ENCODE data around the gene C6orf132.
"Not testable (repeated sequence)": the region's sequence is repeated elsewhere in the genome, so short reads cannot be mapped to it uniquely, and the experiment has no call there.

Gene C6orf132

GRCh38 chr6:42162384-42162783, 20.0 kb upstream of the C6orf132 start:
- DNase-seq = no peak

GRCh38 chr6:42159431-42160024, 17.1 kb upstream of the C6orf132 start:
- DNase-seq = no peak

GRCh38 chr6:42158631-42159030, 16.2 kb upstream of the C6orf132 start:
- no peak for DNase-seq

- no peak for DNase-seq
These were observed 15.6 kb upstream of the C6orf132 start for GRCh38 chr6:42158011-42158410.

GRCh38 chr6:42156638-42157037, 14.2 kb upstream of the C6orf132 start:
- no peak for DNase-seq

- DNase-seq = no peak
These were observed 12.9 kb upstream of the C6orf132 start for GRCh38 chr6:42155293-42155692.

GRCh38 chr6:42154461-42155209, 12.2 kb upstream of the C6orf132 start:
- no peak for DNase-seq

- DNase-seq = no peak
These were observed 11.5 kb upstream of the C6orf132 start for GRCh38 chr6:42153921-42154320.

- not testable (repeated sequence) for DNase-seq
These were observed 10.3 kb upstream of the C6orf132 start for GRCh38 chr6:42152528-42153213.

- DNase-seq = no peak
These were observed 9.6 kb upstream of the C6orf132 start for GRCh38 chr6:42152024-42152423.

GRCh38 chr6:42150254-42150653, 7.8 kb upstream of the C6orf132 start:
- no peak for DNase-seq

GRCh38 chr6:42148058-42148457, 5.6 kb upstream of the C6orf132 start:
- peak; percentile 54 for DNase-seq

GRCh38 chr6:42147138-42147562, 4.7 kb upstream of the C6orf132 start:
- no peak for DNase-seq

- DNase-seq = no peak
These were observed 760 bp downstream of the C6orf132 start for GRCh38 chr6:42141603-42142117.

GRCh38 chr6:42140756-42141602, 1.4 kb downstream of the C6orf132 start:
- DNase-seq = no peak

GRCh38 chr6:42140032-42140431, 2.4 kb downstream of the C6orf132 start:
- peak; percentile 48 for DNase-seq

- no peak for DNase-seq
These were observed 3.5 kb downstream of the C6orf132 start for GRCh38 chr6:42138630-42139619.

- no peak for DNase-seq
These were observed 4.2 kb downstream of the C6orf132 start for GRCh38 chr6:42138190-42138589.

GRCh38 chr6:42137194-42137753, 5.1 kb downstream of the C6orf132 start:
- DNase-seq = no peak

- DNase-seq = peak; percentile 41
These were observed 5.8 kb downstream of the C6orf132 start for GRCh38 chr6:42136508-42137193.

- DNase-seq = no peak
These were observed 6.7 kb downstream of the C6orf132 start for GRCh38 chr6:42135722-42136121.

Data from RPMI8226 (cell line).